ENCODE data around the gene IVL. TPM values are rescaled to one million over a fixed set of nuclear protein-coding genes. Genes with fewer than 3 reads are reported as not detected.

The IVL gene
- total and polyA plus RNA-seq, 4 donors, result 0.22 to 0.52 (median 0.31) TPM; not detected in 1

GRCh38 chr1:152919071-152919470 is 10.7 kb downstream of the IVL start:
- H3K9ac ChIP-seq (ENCODE audit: insufficient read depth in 1 of 2, low read length in 2 of 2), result no peak overlapping the region
- H3K4me1 ChIP-seq (ENCODE audit: control insufficient read depth in 5 of 5, insufficient read depth in 5 of 5, low read length in 5 of 5), result no peaks in the 10 kb centered on the region
- ATAC-seq (ENCODE audit: insufficient read depth, low FRiP score), result no peak
- no peak for DNase-seq
- H3K27ac ChIP-seq (ENCODE audit: low read depth in 1 of 2, low read length in 1 of 2), result no peak overlapping the region
- peaks cover 0 to 2% (median 0%) of the 10 kb centered on the region in 4 donors for H3K9me3 ChIP-seq (ENCODE audit: control insufficient read depth in 4 of 4, insufficient read depth in 3 of 4, low read length in 3 of 4)
- no peak overlapping the region for H3K4me3 ChIP-seq
- H3K36me3 ChIP-seq (ENCODE audit: control insufficient read depth in 4 of 4, insufficient read depth in 4 of 4, low read length in 4 of 4), result no peaks in the 10 kb centered on the region
- no peaks in the 10 kb centered on the region for H3K27me3 ChIP-seq (ENCODE audit: control insufficient read depth in 3 of 3, insufficient read depth in 3 of 3, low read length in 2 of 3)
- TF ChIP-seq CTCF (IDR thresholded peaks at IDR 0.05; ENCODE audit: control extremely low read depth, extremely low read depth), result no peak

GRCh38 chr1:152924191-152924590 is 15.8 kb downstream of the IVL start:
- Histone ChIP-seq H3K36me3 (ENCODE audit: control insufficient read depth in 4 of 4, insufficient read depth in 4 of 4, low read length in 4 of 4) (no peaks in the 10 kb centered on the region), H3K9ac (ENCODE audit: insufficient read depth in 1 of 2, low read length in 2 of 2) (no peak overlapping the region), H3K4me1 (ENCODE audit: control insufficient read depth in 5 of 5, insufficient read depth in 5 of 5, low read length in 5 of 5) (no peaks in the 10 kb centered on the region), H3K27ac (ENCODE audit: low read depth in 1 of 2, low read length in 1 of 2) (no peak overlapping the region), H3K27me3 (ENCODE audit: control insufficient read depth in 3 of 3, insufficient read depth in 3 of 3, low read length in 2 of 3) (no peaks in the 10 kb centered on the region), H3K4me3 (no peak overlapping the region), H3K9me3 (ENCODE audit: control insufficient read depth in 4 of 4, insufficient read depth in 3 of 4, low read length in 3 of 4) (peaks cover 0 to 5% (median 0%) of the 10 kb centered on the region in 4 donors)
- ATAC-seq (ENCODE audit: insufficient read depth, low FRiP score), result no peak
- 56 to 58% methylated on average over 2 of the region's 2 CpGs for WGBS, 2 donors
- no peak for DNase-seq
- TF ChIP-seq CTCF (IDR thresholded peaks at IDR 0.05; ENCODE audit: control extremely low read depth, extremely low read depth), result no peak

GRCh38 chr1:152926091-152926490 is 17.7 kb downstream of the IVL start:
- no peak for TF ChIP-seq CTCF (IDR thresholded peaks at IDR 0.05; ENCODE audit: control extremely low read depth, extremely low read depth)
- Histone ChIP-seq H3K9me3 (ENCODE audit: control insufficient read depth in 4 of 4, insufficient read depth in 3 of 4, low read length in 3 of 4) (peaks cover 0 to 5% (median 0%) of the 10 kb centered on the region in 4 donors), H3K4me1 (ENCODE audit: control insufficient read depth in 5 of 5, insufficient read depth in 5 of 5, low read length in 5 of 5) (no peaks in the 10 kb centered on the region), H3K27ac (ENCODE audit: low read depth in 1 of 2, low read length in 1 of 2) (no peak overlapping the region), H3K27me3 (ENCODE audit: control insufficient read depth in 3 of 3, insufficient read depth in 3 of 3, low read length in 2 of 3) (no peaks in the 10 kb centered on the region), H3K4me3 (no peak overlapping the region), H3K36me3 (ENCODE audit: control insufficient read depth in 4 of 4, insufficient read depth in 4 of 4, low read length in 4 of 4) (no peaks in the 10 kb centered on the region), H3K9ac (ENCODE audit: insufficient read depth in 1 of 2, low read length in 2 of 2) (no peak overlapping the region)
- no peak for DNase-seq
- ATAC-seq (ENCODE audit: insufficient read depth, low FRiP score), result no peak
- 75 to 76% methylated on average over 3 of the region's 3 CpGs for WGBS, 2 donors

- Histone ChIP-seq H3K9me3 (ENCODE audit: control insufficient read depth in 4 of 4, insufficient read depth in 3 of 4, low read length in 3 of 4) (peaks cover 0 to 5% (median 0%) of the 10 kb centered on the region in 4 donors), H3K27me3 (ENCODE audit: control insufficient read depth in 3 of 3, insufficient read depth in 3 of 3, low read length in 2 of 3) (no peaks in the 10 kb centered on the region), H3K4me1 (ENCODE audit: control insufficient read depth in 5 of 5, insufficient read depth in 5 of 5, low read length in 5 of 5) (no peaks in the 10 kb centered on the region), H3K27ac (ENCODE audit: low read depth in 1 of 2, low read length in 1 of 2) (no peak overlapping the region), H3K4me3 (no peak overlapping the region), H3K36me3 (ENCODE audit: control insufficient read depth in 4 of 4, insufficient read depth in 4 of 4, low read length in 4 of 4) (no peaks in the 10 kb centered on the region), H3K9ac (ENCODE audit: insufficient read depth in 1 of 2, low read length in 2 of 2) (no peak overlapping the region)
- 74 to 86% methylated on average over 3 of the region's 3 CpGs for WGBS, 2 donors
- TF ChIP-seq CTCF (IDR thresholded peaks at IDR 0.05; ENCODE audit: control extremely low read depth, extremely low read depth), result no peak
- ATAC-seq (ENCODE audit: insufficient read depth, low FRiP score) (no peak), DNase-seq (no peak)
Measured at GRCh38 chr1:152928671-152929070, 20.3 kb downstream of the IVL start.
